Stimulated activated CD8-positive, alpha-beta memory T cell treated with anti-CD3 and anti-CD28 coated beads, Interleukin-12 subunit alpha, Interleukin-12 subunit beta, amount 100 ng/mL, for 4 hours (primary cell): ENCODE measurements around the gene FCER2.
"Not testable (repeated sequence)": the region's sequence is repeated elsewhere in the genome, so short reads cannot be mapped to it uniquely, and the experiment has no call there.

Experiments
- DNase-seq: peaks from one replicate; pipeline ENCODE4 v3.0.0-alpha.2; 2020; ENCODE audit warnings: low read depth

Gene FCER2

GRCh38 chr19:7645656-7646425, 56.1 kb downstream of the FCER2 start:
- DNase-seq, result no peak

- no peak for DNase-seq
These were observed 56.8 kb downstream of the FCER2 start for GRCh38 chr19:7645163-7645562.

DNA sequence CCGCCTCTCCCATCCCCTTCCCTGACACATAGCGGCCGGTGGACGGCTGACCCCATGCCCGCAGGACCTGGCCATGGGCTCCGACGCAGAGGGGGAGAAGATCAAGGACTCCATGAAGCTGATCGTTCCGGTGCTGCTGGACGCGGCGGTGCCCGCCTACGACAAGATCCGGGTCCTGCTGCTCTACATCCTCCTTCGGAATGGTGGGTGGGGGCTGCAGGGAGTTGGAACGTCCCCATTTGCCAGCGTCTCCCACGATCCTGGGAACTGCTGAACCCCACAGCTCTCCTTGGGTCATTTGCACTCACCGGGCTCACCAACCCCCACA, 57.4 kb downstream of the FCER2 start:
- no peak for DNase-seq

- not testable (repeated sequence) for DNase-seq
These were observed 58.0 kb downstream of the FCER2 start for GRCh38 chr19:7643629-7644549.

GRCh38 chr19:7643031-7643415, 58.9 kb downstream of the FCER2 start:
- no peak for DNase-seq

DNA sequence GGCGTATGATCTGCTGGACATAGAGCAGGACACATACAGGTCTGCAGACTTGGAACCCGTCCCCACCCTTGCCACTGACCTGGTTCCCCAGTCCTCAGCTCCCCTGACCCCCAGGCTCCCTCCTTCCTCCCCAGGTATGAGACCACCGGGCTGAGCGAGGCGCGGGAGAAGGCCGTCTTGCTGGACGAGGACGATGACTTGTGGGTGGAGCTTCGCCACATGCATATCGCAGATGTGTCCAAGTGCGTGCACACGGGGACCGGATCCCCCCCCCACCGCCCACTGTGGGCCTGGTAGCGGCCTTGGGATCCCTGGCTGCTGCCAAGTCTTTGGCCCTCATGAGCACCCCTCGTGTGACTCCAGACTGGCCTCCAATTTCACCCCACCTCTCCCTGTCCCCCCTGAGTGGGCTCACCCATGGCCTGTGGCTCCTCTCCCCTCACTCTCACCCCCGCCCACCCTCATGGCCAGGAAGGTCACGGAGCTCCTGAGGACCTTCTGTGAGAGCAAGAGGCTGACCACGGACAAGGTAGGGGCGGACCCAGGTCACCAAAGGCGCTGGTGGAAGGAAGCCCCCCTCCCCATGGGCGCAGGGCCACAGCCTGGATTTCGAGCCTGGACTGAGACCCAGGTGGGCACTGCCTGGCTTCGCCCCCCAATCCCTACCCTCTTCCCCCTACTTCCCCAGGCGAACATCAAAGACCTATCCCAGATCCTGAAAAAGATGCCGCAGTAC, 59.5 kb downstream of the FCER2 start:
- no peak for DNase-seq

DNA sequence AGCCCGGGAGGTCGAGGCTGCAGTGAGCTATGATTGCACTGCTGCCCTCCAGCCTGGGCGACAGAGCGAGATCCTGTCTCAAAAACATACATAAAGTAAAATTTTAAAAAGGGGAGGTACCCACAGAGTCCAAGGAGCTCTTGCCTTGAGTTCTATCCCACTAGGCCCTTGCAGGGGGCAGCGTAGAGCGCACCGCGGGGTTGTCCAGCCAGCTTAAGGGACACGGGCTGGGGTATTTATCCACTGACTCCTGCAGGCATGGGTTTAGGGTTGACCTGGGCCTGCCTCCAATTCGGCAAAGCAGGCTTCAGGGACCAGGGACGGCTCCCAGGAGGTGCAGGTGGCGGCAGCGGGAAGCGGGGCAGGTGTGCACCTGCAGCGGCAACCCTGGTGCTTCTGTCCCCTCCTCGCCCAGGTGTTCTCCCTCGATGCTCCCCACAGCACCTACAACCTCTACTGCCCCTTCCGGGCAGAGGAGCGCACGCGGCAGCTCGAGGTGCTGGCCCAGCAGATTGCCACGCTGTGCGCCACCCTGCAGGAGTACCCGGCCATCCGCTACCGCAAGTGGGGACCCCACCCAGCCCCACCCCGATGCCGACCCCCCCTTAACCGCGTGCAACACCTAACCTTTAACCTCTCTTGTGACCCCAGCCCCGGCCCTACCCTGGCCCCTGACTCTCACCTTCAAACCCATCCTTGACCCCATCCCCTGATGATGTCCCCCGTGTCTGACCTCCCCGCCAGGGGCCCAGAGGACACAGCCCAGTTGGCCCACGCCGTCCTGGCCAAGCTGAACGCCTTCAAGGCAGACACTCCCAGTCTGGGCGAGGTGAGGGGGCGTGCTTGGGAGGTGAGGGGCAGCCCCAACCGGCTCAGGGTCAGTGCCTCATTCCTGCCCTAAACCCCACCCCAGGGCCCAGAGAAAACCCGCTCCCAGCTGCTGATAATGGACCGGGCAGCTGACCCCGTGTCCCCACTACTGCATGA, 60.3 kb downstream of the FCER2 start:
- no peak for DNase-seq

- no peak for DNase-seq
These were observed 61.1 kb downstream of the FCER2 start for GRCh38 chr19:7640803-7641202.

DNA sequence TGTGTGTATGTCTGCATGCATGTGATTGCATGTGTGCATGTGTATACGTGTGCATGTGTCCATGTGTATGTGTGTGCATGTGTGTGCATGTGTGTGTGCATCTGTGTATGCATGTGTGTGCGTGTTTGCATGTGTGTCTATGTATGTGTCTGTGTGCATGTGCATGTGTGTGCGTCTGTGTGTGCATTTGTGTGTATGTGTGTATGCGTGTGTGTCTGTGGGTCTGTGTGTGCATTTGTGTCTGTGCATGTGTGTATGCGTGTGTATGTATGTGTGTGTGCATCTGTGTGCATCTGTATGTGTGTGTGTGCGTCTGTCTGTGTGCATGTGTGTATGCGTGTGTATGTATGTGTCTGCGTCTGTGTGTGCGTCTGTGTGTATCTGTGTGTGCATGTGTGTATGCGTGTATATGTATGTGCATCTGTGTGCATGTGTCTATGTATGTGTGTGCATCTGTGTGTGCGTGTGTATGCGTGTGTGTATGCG, 62.0 kb downstream of the FCER2 start:
- DNase-seq, result no peak

GRCh38 chr19:7638802-7639465, 63.0 kb downstream of the FCER2 start:
- no peak for DNase-seq
